Measurements from ENCODE around the gene MIPEP.

MIPEP gene

DNA sequence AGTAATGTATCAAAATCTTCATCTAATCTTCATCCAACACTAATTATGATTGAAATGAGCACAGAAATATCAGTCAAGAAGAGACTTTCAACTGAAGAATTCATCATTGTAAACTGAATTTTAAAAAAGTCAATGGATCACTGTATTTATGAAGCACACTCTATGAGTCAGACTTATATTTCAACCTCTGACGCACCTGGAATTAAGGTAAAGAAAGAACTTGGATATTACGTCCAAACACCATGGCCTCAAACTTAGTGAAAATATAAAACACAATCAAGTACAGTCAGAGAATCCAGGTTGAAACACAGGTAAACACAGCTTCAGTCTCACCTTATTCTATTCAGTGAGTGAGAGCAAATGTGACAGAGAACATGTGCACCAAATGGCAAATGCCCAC, 39.5 kb downstream of the MIPEP start:
- DNase-seq: no peak

DNA sequence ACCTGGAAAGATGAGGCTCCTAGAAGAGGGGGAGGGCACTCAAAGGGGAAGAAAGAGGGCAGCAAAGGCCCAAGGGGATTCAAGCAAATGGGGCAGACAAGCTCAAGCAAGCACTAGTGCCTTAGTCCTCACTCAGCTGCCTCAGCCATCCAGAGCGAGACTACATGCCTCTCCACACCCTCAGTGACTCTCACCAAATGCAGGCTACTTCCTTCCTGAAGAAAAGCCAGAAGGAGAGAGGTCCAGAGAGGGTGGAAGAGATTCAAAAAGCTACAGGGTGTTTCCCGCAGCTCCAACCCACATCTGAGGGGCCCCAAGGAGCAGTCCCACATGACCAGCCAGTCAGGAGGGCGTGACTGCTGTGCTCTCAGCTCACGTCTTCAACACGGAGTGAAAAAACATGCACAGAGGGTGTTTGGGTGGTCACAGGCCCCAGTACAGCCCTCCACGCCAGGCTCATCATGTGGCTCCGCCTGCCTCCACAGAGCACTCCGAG, 40.5 kb downstream of the MIPEP start:
- no peak for DNase-seq

DNA sequence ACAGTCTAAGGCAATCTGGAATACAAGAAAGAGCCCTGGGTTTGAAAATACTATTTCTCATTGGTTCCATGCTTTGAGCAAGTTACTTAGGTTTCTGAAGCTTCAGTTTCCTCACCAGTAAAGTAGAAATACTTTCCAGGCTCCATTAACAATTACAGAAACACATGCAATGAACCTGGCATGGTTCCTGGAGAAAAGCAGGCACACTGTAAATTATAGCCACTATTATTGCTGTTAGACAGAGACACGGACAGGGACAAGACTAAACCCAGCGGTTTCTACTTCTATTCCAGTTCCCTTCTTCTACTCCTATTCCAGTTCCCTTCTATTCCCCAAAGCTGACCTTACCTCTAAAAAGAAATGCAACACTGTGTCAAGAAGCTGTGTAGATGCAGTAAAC, 41.2 kb downstream of the MIPEP start:
- DNase-seq: no peak

DNA sequence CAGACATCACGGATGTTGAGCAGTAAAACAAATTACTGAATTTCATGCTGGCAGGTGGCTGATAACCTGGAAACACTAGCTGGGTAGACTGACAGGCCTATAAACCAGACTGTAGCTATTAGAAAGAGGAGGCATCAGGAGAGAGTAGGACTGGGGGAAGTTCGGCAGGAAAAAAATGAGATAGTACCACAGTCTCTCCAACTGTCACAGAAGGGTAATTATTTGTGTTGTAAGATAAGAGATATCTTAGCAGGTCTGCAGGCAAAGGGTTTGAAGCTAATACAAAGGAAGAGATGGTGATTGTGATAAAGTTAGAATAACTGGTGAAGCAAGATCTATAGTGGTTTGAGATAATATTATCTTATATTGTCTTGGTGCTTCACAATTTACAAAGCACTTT, 41.7 kb downstream of the MIPEP start:
- DNase-seq: no peak

DNA sequence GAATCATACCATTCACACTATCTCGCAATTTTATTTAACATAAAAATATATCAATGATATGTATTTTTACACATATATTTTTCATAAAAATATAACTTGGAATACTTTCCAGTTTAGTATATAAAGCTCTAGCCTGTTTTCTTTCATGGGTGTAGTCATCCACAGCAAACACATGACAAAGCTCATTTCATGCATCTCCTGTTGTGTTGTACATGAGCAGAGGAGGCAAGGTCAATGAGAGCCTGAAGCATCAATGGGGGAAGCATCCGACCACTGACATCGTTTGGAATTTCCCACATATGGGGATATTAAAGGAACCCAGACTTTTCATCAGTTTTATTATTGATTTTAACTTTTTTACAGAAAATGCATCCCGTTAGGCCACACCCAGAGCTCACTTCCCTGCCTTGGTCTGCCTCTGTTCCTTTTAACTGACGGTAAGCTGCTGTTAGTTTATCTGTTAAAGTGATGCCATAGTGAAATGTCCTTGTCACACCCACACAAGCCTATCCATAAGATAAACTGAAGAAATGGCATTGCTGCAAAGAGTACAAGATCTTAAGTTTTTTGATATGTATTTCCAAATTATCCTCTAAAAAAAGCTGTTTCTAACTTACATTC, 44.0 kb downstream of the MIPEP start:
- no peak for DNase-seq

DNA sequence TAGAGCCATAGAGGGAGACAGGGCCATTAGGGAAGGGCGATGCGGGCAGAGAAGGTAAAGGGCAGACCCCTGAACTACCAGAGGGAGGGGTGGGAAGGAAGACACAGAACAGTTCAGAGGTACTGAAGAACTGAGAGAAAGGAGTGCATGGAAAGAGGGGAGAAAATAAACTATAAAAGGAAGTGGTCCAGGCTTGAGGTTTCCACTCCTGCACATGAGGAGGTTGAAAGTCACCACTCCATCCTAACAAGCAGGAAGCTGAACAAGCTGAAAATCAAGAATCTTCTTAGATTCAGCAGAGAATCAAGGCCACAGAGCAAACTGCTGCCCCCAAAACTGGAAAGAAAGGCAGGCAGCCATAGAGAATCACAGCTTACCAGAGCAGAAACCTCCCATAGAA, 45.1 kb downstream of the MIPEP start:
- DNase-seq: no peak

DNA sequence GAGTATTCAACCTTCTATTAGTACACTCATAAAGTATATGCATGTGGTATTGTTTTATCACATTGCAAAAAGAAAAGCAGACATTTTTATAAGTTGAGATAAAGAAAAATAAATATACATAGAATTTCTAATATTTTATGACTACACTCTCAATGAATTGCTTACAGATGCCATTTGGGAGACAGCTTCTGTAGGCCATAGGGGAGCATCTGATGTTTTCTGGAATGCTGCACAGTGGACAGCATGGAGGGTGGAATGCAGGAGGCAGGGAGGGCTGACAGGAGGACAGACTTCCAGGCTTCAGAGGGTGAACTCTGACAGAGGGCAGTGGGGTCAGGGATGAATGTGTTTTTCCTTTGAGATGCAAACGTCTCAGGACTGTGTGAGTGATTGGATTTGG, 45.8 kb downstream of the MIPEP start:
- no peak for DNase-seq

DNA sequence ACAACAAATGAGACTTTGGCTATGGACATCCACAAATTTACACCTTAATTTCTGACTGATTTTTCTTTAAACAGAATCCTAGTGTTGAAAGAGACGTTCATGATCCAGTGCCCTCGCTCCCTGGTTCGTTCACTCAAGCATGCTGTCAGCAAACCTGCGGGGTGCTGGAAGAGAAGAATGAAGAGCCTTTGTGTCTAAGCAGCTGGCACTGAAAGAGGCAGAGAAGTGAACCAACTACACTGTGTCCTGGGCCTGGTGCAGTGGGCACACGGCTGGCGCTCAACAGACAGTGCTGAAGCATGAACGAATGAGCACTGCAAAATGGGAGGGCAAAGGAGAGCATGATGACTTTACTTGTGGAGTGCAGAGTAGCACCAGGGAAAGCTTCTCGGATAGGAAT, 46.8 kb downstream of the MIPEP start:
- DNase-seq: no peak

DNA sequence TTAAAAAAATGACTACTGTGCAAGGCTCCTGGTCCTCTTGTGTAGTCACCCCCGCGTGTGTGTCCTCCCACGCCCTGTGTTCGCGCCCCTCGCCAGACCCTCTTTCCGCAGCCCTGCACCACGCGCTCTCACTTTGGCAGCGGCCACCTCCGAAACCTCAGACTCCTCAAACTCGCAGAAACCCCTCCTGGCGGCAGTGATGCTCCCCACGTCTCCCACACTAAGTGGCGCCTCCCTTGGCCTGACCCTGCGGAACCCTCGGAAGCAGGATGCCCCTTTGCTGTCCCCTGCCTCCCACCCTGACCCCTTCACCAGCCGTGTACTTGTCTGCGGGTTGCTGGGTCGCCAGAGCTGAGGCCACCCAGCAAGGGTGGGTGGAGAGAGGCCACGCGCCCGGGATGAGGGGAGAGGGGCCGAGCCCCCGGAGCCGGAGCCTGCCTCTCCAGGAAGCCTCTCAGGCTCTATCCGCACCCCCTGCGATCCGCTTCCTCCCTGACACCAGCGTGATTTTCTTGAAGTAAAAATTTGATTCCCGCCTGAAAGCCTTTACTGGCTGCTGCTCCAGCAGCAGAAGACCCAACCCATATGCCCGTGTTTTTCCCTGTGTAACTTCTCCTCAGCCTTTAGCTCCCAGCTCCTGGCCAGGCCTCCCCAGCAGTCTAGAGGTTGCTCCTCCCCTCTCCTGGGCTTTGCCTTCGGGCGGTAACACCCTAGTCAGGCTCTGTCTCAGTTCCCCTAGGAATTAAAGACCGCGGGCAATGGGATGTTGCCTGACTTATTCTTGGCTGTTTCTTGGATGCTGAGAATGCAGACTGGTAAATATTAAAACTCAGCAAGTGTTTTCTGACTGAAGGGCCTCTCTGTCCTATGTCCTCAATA, 55.2 kb downstream of the MIPEP start:
- DNase-seq: no peak

DNA sequence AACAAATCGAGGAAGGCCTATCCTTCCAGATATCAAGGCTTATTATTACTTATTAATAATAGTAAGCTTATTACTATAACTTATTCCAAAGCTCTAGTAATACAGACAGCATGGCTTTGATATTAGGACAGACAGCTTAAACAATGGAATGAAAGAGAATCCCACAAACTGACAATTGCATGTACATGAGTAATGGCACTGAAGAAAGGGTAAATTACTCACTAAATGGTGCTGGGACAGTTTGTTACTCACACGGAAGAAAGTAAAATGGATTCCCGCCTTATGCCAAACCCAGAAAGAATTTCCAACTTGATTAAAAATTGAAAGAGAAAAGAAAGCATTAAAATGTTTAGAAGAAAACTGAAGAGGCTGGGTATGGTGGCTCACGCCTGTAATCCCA, 60.3 kb downstream of the MIPEP start:
- DNase-seq: no peak

DNA sequence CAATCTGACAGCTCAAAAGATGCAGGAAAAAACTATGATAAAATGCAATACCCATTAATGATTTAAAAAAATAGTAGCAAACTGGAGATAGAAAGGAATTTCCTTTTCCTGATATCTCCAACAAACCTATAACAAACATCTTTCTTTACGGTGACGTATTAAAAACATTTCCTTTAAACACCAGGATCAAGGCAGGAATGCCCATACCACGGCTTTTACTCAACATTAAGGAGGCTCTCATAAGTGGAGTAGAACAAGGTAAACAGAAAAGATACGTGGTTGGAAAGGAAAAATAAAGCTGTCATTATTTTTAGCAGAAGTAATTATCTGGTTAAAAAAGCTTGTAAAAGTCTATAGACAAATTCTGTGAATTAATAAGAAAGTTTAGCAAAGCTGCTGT, 61.1 kb downstream of the MIPEP start:
- DNase-seq: no peak

DNA sequence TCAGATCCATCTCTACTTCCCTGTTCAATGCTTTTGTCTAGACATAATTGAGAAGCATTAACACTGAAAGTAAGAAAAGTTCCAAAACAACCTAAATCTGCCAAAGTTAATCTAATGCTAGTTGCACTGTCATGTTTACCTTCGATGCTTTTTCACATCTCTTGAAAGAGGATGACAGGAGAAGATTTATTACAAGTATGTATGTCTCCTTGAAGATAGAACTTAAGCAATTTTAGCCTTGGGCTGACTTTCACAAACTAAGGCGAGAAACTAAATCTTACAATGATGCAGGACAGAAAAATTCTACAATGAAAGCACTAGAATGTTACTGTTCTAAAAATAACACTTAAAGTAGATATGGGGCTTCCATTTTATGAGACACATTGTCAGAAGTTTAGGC, 64.0 kb downstream of the MIPEP start:
- DNase-seq: no peak

DNA sequence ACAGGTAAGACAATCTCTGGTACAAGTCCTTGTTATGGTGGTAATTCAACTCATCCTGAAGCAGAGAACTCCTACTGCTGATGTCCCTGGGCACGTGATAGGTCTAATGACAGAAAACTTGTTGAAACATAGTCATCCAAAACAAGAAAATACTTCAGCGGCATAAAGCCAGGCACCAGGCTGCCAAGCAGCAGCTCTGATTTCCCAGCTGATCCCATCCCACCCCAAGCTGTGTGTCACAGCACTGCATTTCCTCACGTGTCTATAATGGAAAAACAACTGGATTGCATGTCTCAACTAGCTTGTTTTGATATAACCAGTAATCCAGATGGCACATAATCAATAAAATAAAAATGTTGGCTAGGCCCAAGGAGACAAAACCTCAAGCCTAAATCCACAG, 64.8 kb downstream of the MIPEP start:
- no peak for DNase-seq

DNA sequence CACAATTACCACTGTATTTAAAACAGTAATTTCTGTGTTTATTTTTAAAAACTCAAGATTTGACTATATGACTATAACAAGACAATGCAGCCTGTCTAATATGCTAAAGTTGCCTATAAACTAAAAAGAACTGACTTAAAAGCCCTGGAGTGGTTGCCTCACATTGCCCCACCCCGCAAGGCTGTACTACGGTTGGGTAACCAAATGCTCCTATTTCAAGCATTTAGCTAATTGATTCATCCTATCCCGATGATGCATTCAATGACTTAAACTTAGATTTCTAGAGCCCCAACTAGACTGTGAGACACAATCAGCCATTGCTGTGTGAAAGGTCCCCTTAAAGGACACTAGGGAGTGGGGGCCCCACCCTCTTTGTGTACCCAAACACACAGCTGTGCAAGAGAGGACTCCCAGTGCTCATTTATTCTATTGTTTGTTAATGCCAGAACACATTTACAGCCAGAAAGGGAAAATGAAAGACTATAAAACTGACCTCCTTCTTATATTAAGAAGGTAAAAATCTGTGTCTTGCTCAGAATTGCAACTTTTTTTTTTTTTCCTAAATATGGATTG, 66.9 kb downstream of the MIPEP start:
- peak; percentile 25 for DNase-seq

DNA sequence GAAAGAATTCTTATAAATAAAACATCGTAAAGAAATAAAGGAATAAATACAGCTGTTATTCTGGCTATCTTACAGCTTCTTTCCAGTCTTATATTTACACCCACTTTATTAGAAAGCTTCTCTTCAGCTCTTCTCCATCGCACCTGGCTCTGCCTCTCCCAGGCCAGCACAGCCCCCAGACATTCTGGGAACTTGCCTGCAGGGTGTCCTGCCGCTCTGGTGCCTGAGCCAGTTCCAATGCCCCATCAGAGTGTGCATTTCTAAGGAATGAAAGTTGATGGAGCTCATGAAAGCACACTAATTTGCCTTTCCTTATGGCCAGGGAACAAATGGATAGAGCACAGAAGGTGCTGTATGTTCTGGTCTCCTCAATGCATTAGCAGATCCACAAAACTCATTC, 68.7 kb downstream of the MIPEP start:
- DNase-seq: no peak

DNA sequence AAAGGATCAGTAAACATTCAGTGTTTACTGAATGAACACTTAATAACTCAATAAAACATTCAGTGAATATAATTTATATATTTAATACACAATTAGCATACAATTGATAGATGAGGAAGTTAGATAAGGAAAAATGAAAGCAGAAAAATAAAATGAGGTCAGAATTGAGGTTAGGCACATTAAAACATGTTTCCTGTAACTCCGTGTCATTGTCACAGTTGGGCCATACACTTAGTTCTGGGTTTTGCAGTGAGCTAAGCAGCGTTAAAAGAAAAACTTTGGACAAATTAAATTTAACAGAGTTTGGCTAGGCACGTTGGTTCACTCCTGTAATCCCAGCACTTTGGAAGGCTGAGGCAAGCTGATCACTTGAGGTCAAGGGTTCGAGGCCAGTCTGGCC, 71.4 kb downstream of the MIPEP start:
- no peak for DNase-seq

DNA sequence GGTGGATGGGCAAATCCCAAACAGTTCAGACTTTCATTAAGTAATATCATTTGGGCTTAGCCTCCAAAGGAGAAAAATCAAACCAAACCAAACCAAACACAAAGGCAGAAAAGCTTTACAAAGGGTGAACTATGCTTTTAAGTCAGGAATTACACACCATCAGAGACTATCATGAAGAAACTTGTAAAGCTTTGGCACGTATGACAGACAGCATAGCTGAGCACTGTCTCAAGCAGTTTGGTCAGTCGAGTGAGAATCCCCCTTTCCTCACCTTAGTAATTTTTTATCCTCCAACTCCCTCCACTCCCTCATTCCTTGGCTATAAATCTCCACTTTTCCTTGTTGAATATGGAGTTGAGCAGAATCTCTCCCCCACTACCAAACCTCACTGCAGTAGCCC, 72.1 kb downstream of the MIPEP start:
- no peak for DNase-seq

DNA sequence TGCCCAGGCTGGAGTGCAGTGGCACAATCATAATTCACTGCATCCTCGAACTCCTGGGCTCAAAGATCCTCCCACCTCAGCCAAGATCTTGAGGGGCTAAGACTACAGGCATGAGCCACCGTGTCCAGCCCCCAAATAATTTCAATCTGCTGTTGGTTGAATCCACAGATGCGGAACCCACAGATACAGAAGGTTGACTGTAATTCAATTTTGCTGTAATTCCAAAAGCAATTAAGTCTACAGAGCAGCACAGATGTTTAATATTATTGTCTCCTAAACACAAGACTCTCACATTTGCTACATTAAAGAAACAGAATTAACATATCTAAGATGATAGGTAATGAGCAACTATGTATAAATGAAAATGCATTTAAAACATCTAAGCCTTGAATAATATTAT, 75.6 kb downstream of the MIPEP start:
- DNase-seq: no peak

DNA sequence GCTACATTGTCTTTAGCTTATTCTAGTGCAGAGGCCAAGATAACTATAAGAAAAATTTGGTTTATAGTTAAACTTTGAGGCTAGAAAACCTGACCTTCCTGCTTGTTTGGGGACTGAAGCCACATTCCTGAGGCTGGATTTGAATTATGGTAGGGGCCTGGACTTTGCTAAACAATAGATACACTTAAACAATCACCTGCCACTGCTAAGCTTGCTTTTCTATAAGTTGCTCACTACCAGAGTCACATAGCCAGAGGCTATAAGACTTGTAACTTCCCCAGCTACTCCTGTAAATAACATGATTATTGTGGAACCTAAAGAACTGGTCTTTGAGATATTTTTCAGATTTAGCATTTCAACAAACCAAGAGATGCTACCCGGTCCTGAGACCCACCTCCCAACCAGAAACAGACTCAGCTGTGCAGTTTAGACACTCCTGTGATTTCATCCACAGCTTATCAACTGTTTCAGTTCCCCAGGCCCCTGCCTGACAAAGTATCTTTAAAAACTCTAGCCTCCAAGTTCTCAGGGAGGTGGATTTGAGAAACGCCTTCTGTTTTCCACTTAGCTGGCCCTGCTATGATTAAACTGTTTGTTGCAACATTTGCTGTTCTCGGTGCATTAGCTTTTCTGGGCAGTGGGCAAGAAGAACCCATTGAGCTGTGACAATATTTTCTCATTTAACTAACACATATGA, 77.7 kb downstream of the MIPEP start:
- no peak for DNase-seq

DNA sequence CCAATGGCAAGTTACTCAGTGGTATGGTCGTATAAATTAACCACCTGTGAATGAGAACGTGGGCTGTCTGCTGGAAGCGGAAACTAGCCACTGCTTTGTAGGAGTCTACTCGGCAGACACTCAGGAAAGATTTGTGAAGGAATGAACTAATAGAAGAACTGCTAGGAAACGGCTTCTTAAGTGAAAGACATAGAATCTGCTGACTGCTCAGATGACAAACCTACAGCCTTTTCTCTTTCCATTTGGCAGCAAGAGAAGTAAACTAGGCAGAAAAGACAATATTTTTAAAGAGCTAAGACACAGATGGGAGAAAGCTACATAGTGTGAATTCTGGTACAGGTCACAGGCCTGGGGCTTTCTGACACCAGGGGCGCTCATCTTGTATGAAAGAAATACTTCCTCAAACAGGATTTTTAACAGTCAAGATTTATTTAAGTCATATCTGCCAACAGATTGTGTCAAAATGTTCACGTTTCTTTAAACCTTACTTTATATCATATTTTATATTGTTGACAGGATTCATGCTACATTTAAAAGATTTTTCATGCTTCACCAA, 78.4 kb downstream of the MIPEP start:
- DNase-seq: no peak

DNA sequence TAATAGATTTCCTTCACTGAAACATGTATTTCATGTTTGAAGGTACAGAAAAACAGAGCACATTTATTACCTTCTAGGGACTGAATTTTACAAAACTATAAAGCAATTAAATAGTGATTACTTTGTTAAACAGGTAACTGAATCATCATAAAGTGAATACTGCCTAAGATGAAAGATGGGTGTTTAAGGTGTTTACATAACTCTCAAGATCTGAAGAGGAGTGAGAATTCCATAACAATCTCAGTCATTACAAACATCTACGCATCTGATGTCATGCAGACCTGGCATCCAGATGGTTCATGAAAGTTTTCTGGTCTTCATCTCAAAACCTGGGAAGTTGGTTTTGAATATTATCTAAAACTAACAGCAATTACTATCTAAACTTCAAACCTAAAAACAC, 80.4 kb downstream of the MIPEP start:
- no peak for DNase-seq

DNA sequence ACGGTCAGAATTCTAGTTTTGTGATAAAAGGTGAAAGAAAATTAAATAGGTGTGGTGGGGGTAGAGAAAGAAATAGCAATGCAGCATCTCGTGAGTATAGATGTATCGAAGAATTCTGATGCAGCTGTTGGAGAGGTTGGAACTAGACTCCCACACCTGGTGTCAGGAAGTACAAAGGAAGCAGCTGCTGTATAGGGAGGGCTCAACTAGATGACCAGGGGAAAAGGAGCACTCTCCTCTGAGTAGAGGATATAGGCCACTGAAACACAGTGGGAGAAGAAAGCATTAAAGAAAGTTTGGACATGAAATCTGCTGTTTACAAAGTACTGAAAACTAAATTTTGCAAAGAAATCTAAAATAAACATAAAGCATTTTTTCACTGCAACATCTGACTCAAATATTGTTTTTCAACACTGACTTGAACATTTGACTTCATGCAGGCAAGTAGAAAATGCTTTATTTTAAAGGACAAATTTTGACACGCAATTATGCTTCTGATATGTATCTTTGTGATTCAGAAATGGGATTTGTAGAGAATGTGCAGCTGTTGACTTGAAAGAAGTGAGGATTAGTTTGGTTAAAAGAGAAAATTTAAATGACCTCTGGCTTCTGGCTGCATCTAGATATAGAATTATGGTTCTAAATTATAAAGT, 82.2 kb downstream of the MIPEP start:
- no peak for DNase-seq

DNA sequence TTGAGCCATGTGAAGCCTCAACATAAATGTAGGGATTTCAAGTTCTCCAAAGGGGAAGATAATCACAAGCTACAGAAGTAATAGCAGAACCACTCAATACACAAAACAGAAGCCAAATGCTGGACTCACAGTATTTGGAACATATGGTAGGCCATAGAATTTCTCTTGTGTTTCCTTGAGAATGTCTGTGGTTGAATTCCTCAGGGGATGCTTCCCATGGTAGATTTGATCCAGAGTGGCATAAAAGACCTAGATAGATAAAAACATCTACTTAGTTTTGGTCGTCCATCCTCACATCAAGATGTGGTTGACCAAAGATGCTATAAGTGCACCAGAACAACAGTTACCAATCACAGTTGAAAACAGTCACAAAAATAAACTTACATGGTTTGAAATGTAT, 83.4 kb downstream of the MIPEP start:
- no peak for DNase-seq

All from midbrain (tissue), 1 donor.